ENCODE results near the gene L3MBTL1.
"Not testable (repeated sequence)": the region's sequence is repeated elsewhere in the genome, so short reads cannot be mapped to it uniquely, and the experiment has no call there.

Gene L3MBTL1

GRCh38 chr20:43507150-43508080, at the start of gene L3MBTL1:
Gene L3MBTL1, plus strand, starts transcription at chr20:43507697. Its CDS starts 5,807 bp downstream, at chr20:43513504.
- peak; percentile 15 for DNase-seq (ENCODE audit: low spot score)

- no peak for DNase-seq (ENCODE audit: low spot score)
These were observed 49.0 kb upstream of the L3MBTL1 start for GRCh38 chr20:43458422-43458924.

- no peak for DNase-seq (ENCODE audit: low spot score)
These were observed 48.2 kb upstream of the L3MBTL1 start for GRCh38 chr20:43459022-43459942.

GRCh38 chr20:43460172-43460829, 47.2 kb upstream of the L3MBTL1 start:
- DNase-seq (ENCODE audit: low spot score) = no peak

GRCh38 chr20:43460830-43461200, 46.7 kb upstream of the L3MBTL1 start:
- no peak for DNase-seq (ENCODE audit: low spot score)

- no peak for DNase-seq (ENCODE audit: low spot score)
These were observed 45.4 kb upstream of the L3MBTL1 start for GRCh38 chr20:43461894-43462659.

GRCh38 chr20:43462660-43463526, 44.6 kb upstream of the L3MBTL1 start:
- DNase-seq (ENCODE audit: low spot score) = no peak

GRCh38 chr20:43463527-43464218, 43.8 kb upstream of the L3MBTL1 start:
- no peak for DNase-seq (ENCODE audit: low spot score)

- no peak for DNase-seq (ENCODE audit: low spot score)
These were observed 43.2 kb upstream of the L3MBTL1 start for GRCh38 chr20:43464219-43464790.

- DNase-seq (ENCODE audit: low spot score) = no peak
These were observed 41.9 kb upstream of the L3MBTL1 start for GRCh38 chr20:43465625-43465943.

- no peak for DNase-seq (ENCODE audit: low spot score)
These were observed 39.9 kb upstream of the L3MBTL1 start for GRCh38 chr20:43467589-43467988.

- no peak for DNase-seq (ENCODE audit: low spot score)
These were observed 34.7 kb upstream of the L3MBTL1 start for GRCh38 chr20:43472671-43473380.

- no peak for DNase-seq (ENCODE audit: low spot score)
These were observed 34.2 kb upstream of the L3MBTL1 start for GRCh38 chr20:43473381-43473704.

GRCh38 chr20:43477193-43477592, 30.3 kb upstream of the L3MBTL1 start:
- no peak for DNase-seq (ENCODE audit: low spot score)

GRCh38 chr20:43477619-43478018, 29.9 kb upstream of the L3MBTL1 start:
- no peak for DNase-seq (ENCODE audit: low spot score)

- DNase-seq (ENCODE audit: low spot score) = no peak
These were observed 17.5 kb upstream of the L3MBTL1 start for GRCh38 chr20:43490038-43490437.

GRCh38 chr20:43492101-43492500, 15.4 kb upstream of the L3MBTL1 start:
- DNase-seq (ENCODE audit: low spot score) = no peak

GRCh38 chr20:43495388-43495787, 12.1 kb upstream of the L3MBTL1 start:
- no peak for DNase-seq (ENCODE audit: low spot score)

GRCh38 chr20:43502021-43502420, 5.5 kb upstream of the L3MBTL1 start:
- not testable (repeated sequence) for DNase-seq (ENCODE audit: low spot score)
